Heart right ventricle (tissue), 16 donors: ENCODE measurements around the gene STAT5B. TPM values are rescaled to one million over a fixed set of nuclear protein-coding genes. Genes with fewer than 3 reads are reported as not detected.
A peak's percentile ranks its signal among the peaks of the same experiment; 100 is the strongest.

Experiments used
- ATAC-seq, 8 donors: fragments of 200-7000 bp; cut with Tn5 transposase; one replicate each; pipeline ENCODE4 v1.9.1; 2020; ENCODE audit warnings: mild to moderate bottlenecking in 8 of 8, moderate library complexity in 8 of 8, moderate number of reproducible peaks in 1 of 8
- DNase-seq, 2 donors: peaks; one replicate each; pipeline ENCODE4 v3.0.0-alpha.2; 2020
- H3K27ac ChIP-seq, 10 donors: fragments of 200-600 bp; sonication (generic) in 2 of 10; one replicate each; pipeline versions ENCODE4 v1.5.0 to v1.8.0; 2020 to 2022; ENCODE audit warnings: mild to moderate bottlenecking in 3 of 10
- H3K27me3 ChIP-seq, 7 donors: fragments of 200-600 bp; one replicate each; pipeline ENCODE4 v1.8.0; 2021 to 2022; ENCODE audit warnings: mild to moderate bottlenecking in 2 of 7
- H3K36me3 ChIP-seq, 9 donors: fragments of 200-600 bp; sonication (generic) in 1 of 9; one replicate each; pipeline versions ENCODE4 v1.5.0 to v1.8.0; 2020 to 2022; ENCODE audit warnings: mild to moderate bottlenecking in 2 of 9
- H3K4me1 ChIP-seq, 9 donors: fragments of 200-600 bp; sonication (generic) in 1 of 9; one replicate each; pipeline versions ENCODE4 v1.5.0 to v1.8.0; 2020 to 2022; ENCODE audit warnings: mild to moderate bottlenecking in 4 of 9
- H3K4me3 ChIP-seq, 10 donors: fragments of 200-600 bp; sonication (generic) in 2 of 10; one replicate each; pipeline versions ENCODE4 v1.5.0 to v1.8.0; 2020 to 2022; ENCODE audit warnings: mild to moderate bottlenecking in 7 of 10, moderate library complexity in 2 of 10
- H3K9me3 ChIP-seq, 11 donors: fragments of 200-600 bp in 10 of 11; sonication (generic) in 2 of 11; one replicate each; pipeline versions ENCODE4 v1.5.0 to v1.8.0; 2013 to 2022; ENCODE audit warnings: mild to moderate bottlenecking in 2 of 11, control low read depth in 1 of 11, moderate library complexity in 1 of 11
- CTCF ChIP-seq, 9 donors: fragments of 200-600 bp; sonication (generic) in 2 of 9; IDR thresholded peaks; one replicate each; pipeline versions ENCODE4 v1.5.0 to v1.8.0; 2021 to 2022; ENCODE audit warnings: antibody characterized with exemption in 9 of 9, mild to moderate bottlenecking in 5 of 9, moderate library complexity in 1 of 9
- WGBS, 2 donors: extraction: QIAGEN DNeasy Blood & Tissue Kit; methylation state at CpG; one replicate each; pipeline ENCODE4 v1.1.7; 2013; ENCODE audit warnings: inconsistent platforms in 1 of 2; 5-methylcytosine and 5-hydroxymethylcytosine counted together
- intact Hi-C, 10 donors: fragments of 100-400 bp; cut with DNase I; formaldehyde crosslinking; loops; one replicate each; pipeline versions ENCODE4 v1.11.1 to v1.14.2; 2022
- polyA plus RNA-seq, 2 donors: library from polyadenylated mRNA; stranded (reverse); fragments of 200-250 nt; gene quantifications; one replicate each; pipeline ENCODE4 v1.2.3, GENCODE V29; 2013
- total RNA-seq, 10 donors: library from RNA; stranded (reverse); fragmentation: NEBNext Ultra II Directional in 3 of 10; extraction: Animal tissue kit (Norgen Biotek cat#: 25700) in 3 of 10; gene quantifications; one replicate each; pipeline versions ENCODE4 v1.2.1 to v1.2.4, GENCODE V29; 2021 to 2023
- donor health status: Arrhythmogenic right ventricular cardiomyopathy.
- donor health status: ischemic (EF 13 %, LVEDD 7.1; RV severe dilation, severe dysfunction).
- donor health status: healthy with polysubstance abuse.
- donor health status: DM: no; HTN: yes; CAD: no.
- donor health status: DM: no; HTN: no; CAD: no.
- donor health status: ischemic (EF 25% LVEDD 6.9; RV normal size, moderate dysfunction).
- donor health status: ischemic (EF 25% LVEDD 5.7; RV mildly dilated, moderate dysfunction).
- donor health status: healthy.
- donor health status: DM: yes; HTN: yes; CAD: no.
- donor health status: Ischemic cardiomyopathy.
- donor health status: ischemic (EF 35%, LVEDD 5.7; RV mildly dilated, moderate dysfunction).
- donor health status: nonischemic (EF 11% LVEDD 7.7; RV severe dilation, severe dysfunction).
- donor health status: DM: yes; HTN: yes; CAD: no.
- donor health status: PGD.
- donor health status: ischemic (EF 29% LVEDD 5.4; RV normal size, mild dysfunction).
- donor health status: nonischemic (EF 23%, LVEDD 6.1; RV moderate dilation, normal function).

STAT5B gene
- total and polyA plus RNA-seq, 12 donors = 14.4 to 34.7 (median 30.1) TPM

GRCh38 chr17:42165751-42166150, 110.4 kb downstream of the STAT5B start:
- ATAC-seq (no peak), DNase-seq (no peak)
- Histone ChIP-seq H3K36me3 (no peaks in the 10 kb centered on the region), H3K4me1 (peaks cover 0 to 12% (median 0%) of the 10 kb centered on the region in 9 donors), H3K4me3 (no peak overlapping the region), H3K9me3 (no peaks in the 10 kb centered on the region), H3K27me3 (no peaks in the 10 kb centered on the region), H3K27ac (no peak overlapping the region)
- 86 to 89% methylated on average over 6 of the region's 6 CpGs for WGBS, 2 donors
- TF ChIP-seq CTCF (IDR thresholded peaks at IDR 0.05) = no peak
- intact Hi-C loops = no loop called here

- Histone ChIP-seq H3K4me3 (no peak overlapping the region), H3K9me3 (no peaks in the 10 kb centered on the region), H3K27me3 (no peaks in the 10 kb centered on the region), H3K4me1 (peaks cover 0 to 12% (median 0%) of the 10 kb centered on the region in 9 donors), H3K27ac (no peak overlapping the region), H3K36me3 (no peaks in the 10 kb centered on the region)
- WGBS, 2 donors = 61 to 67% methylated on average over 22 of the region's 22 CpGs
- ATAC-seq (no peak), DNase-seq (no peak)
- TF ChIP-seq CTCF (IDR thresholded peaks at IDR 0.05) = no peak
- intact Hi-C loops = no loop called here
These were observed 112.3 kb downstream of the STAT5B start for GRCh38 chr17:42163696-42164407.

GRCh38 chr17:42163113-42163512, 113.1 kb downstream of the STAT5B start:
- no peak overlapping the region for H3K27ac ChIP-seq
- no peak for DNase-seq
- H3K4me3 ChIP-seq = no peak overlapping the region
- H3K9me3 ChIP-seq = no peaks in the 10 kb centered on the region
- WGBS, 2 donors = 56 to 57% methylated on average over 8 of the region's 8 CpGs
- peak in 7 of 9 donors; percentile 1 to 48 (median 22) for TF ChIP-seq CTCF (IDR thresholded peaks at IDR 0.05)
- no peaks in the 10 kb centered on the region for H3K27me3 ChIP-seq
- H3K4me1 ChIP-seq = peaks cover 0 to 12% (median 0%) of the 10 kb centered on the region in 9 donors
- intact Hi-C loops = no loop called here
- H3K36me3 ChIP-seq = no peaks in the 10 kb centered on the region
- ATAC-seq = no peak

- Histone ChIP-seq H3K27ac (no peak overlapping the region), H3K27me3 (no peaks in the 10 kb centered on the region), H3K4me3 (no peak overlapping the region), H3K4me1 (peaks cover 0 to 13% (median 2%) of the 10 kb centered on the region in 9 donors), H3K36me3 (no peaks in the 10 kb centered on the region), H3K9me3 (peaks cover 0 to 2% (median 0%) of the 10 kb centered on the region in 11 donors)
- TF ChIP-seq CTCF (IDR thresholded peaks at IDR 0.05) = no peak
- 81 to 86% methylated on average over 7 of the region's 7 CpGs for WGBS, 2 donors
- intact Hi-C loops = no loop called here
- ATAC-seq = no peak
- no peak for DNase-seq
These were observed 115.7 kb downstream of the STAT5B start for GRCh38 chr17:42160531-42160910.
